WTC11 (cell line): ENCODE data around the gene SLC1A7. TPM values are rescaled to one million over a fixed set of nuclear protein-coding genes. Genes with fewer than 3 reads are reported as not detected.

Experiments
- ATAC-seq: fragments of 200-7000 bp; cut with Tn5 transposase; 2 replicates; pipeline ENCODE4 v1.10.0; 2021; ENCODE audit warnings: mild to moderate bottlenecking, moderate library complexity
- CTCF ChIA-PET: fragments of 300-600 bp; sonication (Branson Sonifier 250); formaldehyde crosslinking; loops from one replicate; lab custom pipeline; 2021; ENCODE audit warnings: antibody characterized with exemption; lab: Charles Lee
- POLR2A ChIA-PET: fragments of 350-600 bp; sonication (Branson Sonifier 250); formaldehyde crosslinking; loops from one replicate; lab custom pipeline; 2021; ENCODE audit warnings: antibody characterized with exemption; lab: Charles Lee
- DNase-seq: peaks from one replicate; pipeline ENCODE4 v3.0.0; 2021; ENCODE audit warnings: low spot score
- H3K27ac Mint-ChIP-seq: 2 replicates; pipeline ENCODE4 v1.8.0; 2021; ENCODE audit warnings: mixed read lengths
- H3K27me3 Mint-ChIP-seq: 2 replicates; pipeline ENCODE4 v1.8.0; 2021; ENCODE audit warnings: low read depth, mild to moderate bottlenecking, moderate library complexity, mixed read lengths
- H3K36me3 Mint-ChIP-seq: 2 replicates; pipeline ENCODE4 v1.8.0; 2021; ENCODE audit warnings: mixed read lengths
- H3K4me1 Mint-ChIP-seq: 2 replicates; pipeline ENCODE4 v1.8.0; 2022; ENCODE audit warnings: mixed read lengths
- H3K4me3 Mint-ChIP-seq: 2 replicates; pipeline ENCODE4 v1.8.0; 2021; ENCODE audit warnings: mild to moderate bottlenecking, moderate library complexity, mixed read lengths
- H3K9me3 Mint-ChIP-seq: 2 replicates; pipeline ENCODE4 v1.8.0; 2021; ENCODE audit warnings: mixed read lengths
- AR ChIP-seq: fragments of 250-450 bp; sonication (Bioruptor Pico); IDR thresholded peaks from 2 replicates; pipeline ENCODE4 v1.9.0; 2021; ENCODE audit warnings: mild to moderate bottlenecking
- ATF1 ChIP-seq: sonication (generic); formaldehyde crosslinking; IDR thresholded peaks from 2 replicates; pipeline ENCODE4 v1.8.1; 2023; ENCODE audit warnings: mild to moderate bottlenecking, moderate library complexity, missing genetic modification reagents
- CDX4 ChIP-seq: fragments of 250-450 bp; sonication (Bioruptor Pico); IDR thresholded peaks from 2 replicates; pipeline ENCODE4 v1.9.0; 2021; ENCODE audit warnings: moderate library complexity, mild to moderate bottlenecking, inconsistent platforms, borderline replicate concordance
- CREB1 ChIP-seq: sonication (generic); formaldehyde crosslinking; IDR thresholded peaks from 2 replicates; pipeline ENCODE4 v1.8.0; 2023; ENCODE audit warnings: mild to moderate bottlenecking, missing genetic modification reagents
- E2F4 ChIP-seq: sonication (generic); formaldehyde crosslinking; IDR thresholded peaks from 2 replicates; pipeline ENCODE4 v1.8.1; 2022; ENCODE audit warnings: low read depth, mild to moderate bottlenecking, moderate library complexity, missing genetic modification reagents, borderline replicate concordance
- ELF4 ChIP-seq: sonication (generic); formaldehyde crosslinking; IDR thresholded peaks from 2 replicates; pipeline ENCODE4 v1.8.1; 2022; ENCODE audit warnings: low read depth, mild to moderate bottlenecking, moderate library complexity, missing genetic modification reagents
- EMX1 ChIP-seq: fragments of 250-450 bp; sonication (Bioruptor Pico); IDR thresholded peaks from 2 replicates; pipeline ENCODE4 v1.8.0; 2021; ENCODE audit warnings: mild to moderate bottlenecking
- ETV6 ChIP-seq: sonication (generic); formaldehyde crosslinking; IDR thresholded peaks from 2 replicates; pipeline ENCODE4 v1.8.1; 2022; ENCODE audit warnings: mild to moderate bottlenecking, missing genetic modification reagents
- FOXK1 ChIP-seq: sonication (generic); formaldehyde crosslinking; IDR thresholded peaks from 2 replicates; pipeline ENCODE4 v1.8.0; 2022; ENCODE audit warnings: mild to moderate bottlenecking, moderate library complexity, missing genetic modification reagents
- FOXP1 ChIP-seq: sonication (generic); formaldehyde crosslinking; IDR thresholded peaks from 2 replicates; pipeline ENCODE4 v1.8.0; 2022; ENCODE audit warnings: missing genetic modification reagents, mild to moderate bottlenecking, moderate library complexity, borderline replicate concordance
- GABPB1 ChIP-seq: sonication (generic); formaldehyde crosslinking; IDR thresholded peaks from 2 replicates; pipeline ENCODE4 v1.8.1; 2023; ENCODE audit warnings: mild to moderate bottlenecking, missing genetic modification reagents
- JUN ChIP-seq: sonication (generic); formaldehyde crosslinking; IDR thresholded peaks from 2 replicates; pipeline ENCODE4 v1.8.0; 2023; ENCODE audit warnings: mild to moderate bottlenecking, missing genetic modification reagents
- NFATC4 ChIP-seq: fragments of 250-450 bp; sonication (Bioruptor Pico); IDR thresholded peaks from 2 replicates; pipeline ENCODE4 v1.9.0; 2021; ENCODE audit warnings: mild to moderate bottlenecking
- NFE2L1 ChIP-seq: sonication (generic); formaldehyde crosslinking; IDR thresholded peaks from 2 replicates; pipeline ENCODE4 v1.8.1; 2023; ENCODE audit warnings: missing genetic modification reagents
- NFYB ChIP-seq: sonication (generic); formaldehyde crosslinking; conservative IDR thresholded peaks from 2 replicates; pipeline ENCODE4 v1.8.0; 2022; ENCODE audit warnings: low read depth, missing genetic modification reagents
- NR1H2 ChIP-seq: sonication (generic); formaldehyde crosslinking; IDR thresholded peaks from 2 replicates; pipeline ENCODE4 v1.9.0; 2021; ENCODE audit warnings: mild to moderate bottlenecking, moderate library complexity, missing genetic modification reagents
- NR2C2 ChIP-seq: sonication (generic); formaldehyde crosslinking; IDR thresholded peaks from 2 replicates; pipeline ENCODE4 v1.8.0; 2022; ENCODE audit warnings: mild to moderate bottlenecking, missing genetic modification reagents
- SOX15 ChIP-seq: fragments of 250-450 bp; sonication (Bioruptor Pico); IDR thresholded peaks from 2 replicates; pipeline ENCODE4 v1.9.0; 2021; ENCODE audit warnings: mild to moderate bottlenecking
- SP1 ChIP-seq: sonication (generic); formaldehyde crosslinking; conservative IDR thresholded peaks from 2 replicates; pipeline ENCODE4 v1.8.1; 2022; ENCODE audit warnings: missing genetic modification reagents
- TEAD4 ChIP-seq: sonication (generic); formaldehyde crosslinking; IDR thresholded peaks from 2 replicates; pipeline ENCODE4 v1.8.0; 2022; ENCODE audit warnings: mild to moderate bottlenecking, missing genetic modification reagents
- TP53 ChIP-seq: sonication (generic); formaldehyde crosslinking; IDR thresholded peaks from 2 replicates; pipeline ENCODE4 v1.8.1; 2023; ENCODE audit warnings: mild to moderate bottlenecking, missing genetic modification reagents
- ZNF138 ChIP-seq: sonication (generic); formaldehyde crosslinking; conservative IDR thresholded peaks from 2 replicates; pipeline ENCODE4 v1.8.1; 2022; ENCODE audit warnings: mild to moderate bottlenecking, moderate library complexity, missing genetic modification reagents
- ZNF232 ChIP-seq: sonication (generic); formaldehyde crosslinking; IDR thresholded peaks from 2 replicates; pipeline ENCODE4 v1.8.0; 2022; ENCODE audit warnings: mild to moderate bottlenecking, missing genetic modification reagents
- ZNF416 ChIP-seq: fragments of 250-450 bp; sonication (Bioruptor Pico); IDR thresholded peaks from 2 replicates; pipeline ENCODE4 v1.9.0; 2021; ENCODE audit warnings: mild to moderate bottlenecking, inconsistent platforms
- ZNF425 ChIP-seq: fragments of 250-450 bp; sonication (Bioruptor Pico); conservative IDR thresholded peaks from 2 replicates; pipeline ENCODE4 v1.9.0; 2021; ENCODE audit warnings: mild to moderate bottlenecking
- ZNF532 ChIP-seq: fragments of 250-450 bp; sonication (Bioruptor Pico); IDR thresholded peaks from 2 replicates; pipeline ENCODE4 v1.9.0; 2021; ENCODE audit warnings: mild to moderate bottlenecking, borderline replicate concordance
- total RNA-seq: library from RNA; stranded (reverse); gene quantifications from 3 replicates; pipeline ENCODE4 v1.2.3, GENCODE V29; 2021

The SLC1A7 gene
- total RNA-seq, 1 experiment from 2014 or later: not detected

GRCh38 chr1:53134042-53134485 lies 8.4 kb downstream of the SLC1A7 start:
- no peak overlapping the region for H3K27ac Mint-ChIP-seq
- DNase-seq (no peak), ATAC-seq (no peak)
- peaks cover 15% of the 10 kb centered on the region for H3K36me3 Mint-ChIP-seq
- ChIA-PET CTCF (interaction anchor here (0.6 to 1.4 kb wide), 2 partner anchors 48 to 771 kb away, joined by 3 read pairs; no protein-coding TSS in a partner anchor), POLR2A (no interaction called here)
- peaks cover 18% of the 10 kb centered on the region for H3K9me3 Mint-ChIP-seq
- H3K4me3 Mint-ChIP-seq: no peak overlapping the region
- H3K4me1 Mint-ChIP-seq: no peaks in the 10 kb centered on the region
- peaks cover 2% of the 10 kb centered on the region; the same call in 1 of the 2 replicates for H3K27me3 Mint-ChIP-seq
- TF ChIP-seq CREB1 (CRISPR knock-in tag) (no peak), E2F4 (CRISPR knock-in tag) (no peak), ZNF232 (no peak), EMX1 (no peak), ELF4 (CRISPR knock-in tag) (no peak), ZNF425 (CRISPR knock-in tag) (no peak), NFE2L1 (CRISPR knock-in tag) (no peak), NFATC4 (CRISPR knock-in tag) (no peak), NR1H2 (CRISPR knock-in tag) (no peak), NFYB (CRISPR knock-in tag) (no peak), FOXP1 (CRISPR knock-in tag) (no peak), SP1 (CRISPR knock-in tag) (no peak), NR2C2 (CRISPR knock-in tag) (no peak), SOX15 (CRISPR knock-in tag) (no peak), AR (no peak), ETV6 (CRISPR knock-in tag) (no peak), TP53 (no peak), ZNF138 (no peak), JUN (CRISPR knock-in tag) (no peak)

- Mint-ChIP-seq H3K36me3 (peaks cover 11% of the 10 kb centered on the region), H3K9me3 (peaks cover 13% of the 10 kb centered on the region), H3K4me1 (no peaks in the 10 kb centered on the region), H3K27me3 (peaks cover 2% of the 10 kb centered on the region; the same call in 1 of the 2 replicates), H3K27ac (no peak overlapping the region), H3K4me3 (no peak overlapping the region)
- no peak for TF ChIP-seq ZNF416
- no peak for TF ChIP-seq TEAD4 (CRISPR knock-in tag)
- TF ChIP-seq ZNF532: no peak
- TF ChIP-seq FOXK1: no peak
- no peak for TF ChIP-seq CDX4 (CRISPR knock-in tag)
- TF ChIP-seq ATF1 (CRISPR knock-in tag): no peak
- TF ChIP-seq GABPB1 (CRISPR knock-in tag): no peak
- no peak for DNase-seq
- POLR2A ChIA-PET: no interaction called here
- CTCF ChIA-PET: interaction anchor here (0.6 to 1.4 kb wide), 2 partner anchors 49 to 770 kb away, joined by 3 read pairs; no protein-coding TSS in a partner anchor
- ATAC-seq: no peak
These were observed 9.0 kb downstream of the SLC1A7 start for GRCh38 chr1:53133261-53134041.
